Glomerular endothelial cell (primary cell): ENCODE data around the gene CHERP. TPM values are rescaled to one million over a fixed set of nuclear protein-coding genes. Genes with fewer than 3 reads are reported as not detected.
"Not testable (repeated sequence)": the region's sequence is repeated elsewhere in the genome, so short reads cannot be mapped to it uniquely, and the experiment has no call there.

ENCODE experiments used
- DNase-seq: peaks from one replicate; pipeline ENCODE4 v3.0.0-alpha.2; 2011; ENCODE audit warnings: low read depth, low spot score; ENCODE audit errors: extremely low read depth
- total RNA-seq: library from RNA; depleted of rRNA; stranded (reverse); fragments of >200 nt; gene quantifications from 2 replicates; pipeline ENCODE4 v1.2.3, GENCODE V29; 2015

The CHERP gene
- total RNA-seq, 1 donor from 2014 or later: 22.3 TPM

- DNase-seq: not testable (repeated sequence)
Measured at GRCh38 chr19:16486476-16486875, 55.8 kb downstream of the CHERP start.

- no peak for DNase-seq
Measured at GRCh38 chr19:16482745-16483144, 59.5 kb downstream of the CHERP start.

- DNase-seq: no peak
Measured at GRCh38 chr19:16477311-16477710, 64.9 kb downstream of the CHERP start.

- DNase-seq: no peak
Measured at GRCh38 chr19:16476401-16476800, 65.8 kb downstream of the CHERP start.

- no peak for DNase-seq
Measured at GRCh38 chr19:16473875-16474392, 68.3 kb downstream of the CHERP start.

- no peak for DNase-seq
Measured at GRCh38 chr19:16472992-16473391, 69.2 kb downstream of the CHERP start.

- DNase-seq: not testable (repeated sequence)
Measured at GRCh38 chr19:16472559-16472899, 69.7 kb downstream of the CHERP start.

- no peak for DNase-seq
Measured at GRCh38 chr19:16470911-16471811, 71.1 kb downstream of the CHERP start.

GRCh38 chr19:16470541-16470910, 71.7 kb downstream of the CHERP start:
- DNase-seq: no peak

Other genes with a start within 250 kb of the CHERP start
- gene KLF2, start 217.6 kb downstream of the CHERP start, total RNA-seq: 5.9 and 36.1 TPM in 2 replicates
- 25.0 and 33.1 TPM in 2 replicates for gene EPS15L1, start 70.5 kb downstream of the CHERP start, total RNA-seq
- gene CALR3, start 46.3 kb downstream of the CHERP start, total RNA-seq: not detected in 2 replicates
- 4.1 and 4.3 TPM in 2 replicates for gene C19orf44, start 46.0 kb downstream of the CHERP start, total RNA-seq
- 34.1 and 45.6 TPM in 2 replicates for gene SLC35E1, start 30.0 kb upstream of the CHERP start, total RNA-seq
- gene MED26, start 85.8 kb upstream of the CHERP start, total RNA-seq: 9.1 and 11.7 TPM in 2 replicates
- gene SMIM7, start 117.7 kb upstream of the CHERP start, total RNA-seq: 66.9 and 85.6 TPM in 2 replicates
- gene TMEM38A, start 118.7 kb upstream of the CHERP start, total RNA-seq: 0.34 and 1.2 TPM in 2 replicates
- 0.10 TPM in 1 of 2 replicates, not detected in the other for gene NWD1, start 177.4 kb upstream of the CHERP start, total RNA-seq